ENCODE data around the gene CUL7.
"Not testable (repeated sequence)": the region's sequence is repeated elsewhere in the genome, so short reads cannot be mapped to it uniquely, and the experiment has no call there.

CUL7 gene

GRCh38 chr6:43045371-43045930 is 8.2 kb downstream of the CUL7 start:
- no peak for DNase-seq

- no peak for DNase-seq
Observed at GRCh38 chr6:43043310-43043709, 10.3 kb downstream of the CUL7 start.

GRCh38 chr6:43041475-43041874 is 12.2 kb downstream of the CUL7 start:
- DNase-seq, result not testable (repeated sequence)

GRCh38 chr6:43040542-43041257 is 13.0 kb downstream of the CUL7 start:
- DNase-seq, result no peak

GRCh38 chr6:43038727-43039126 is 14.9 kb downstream of the CUL7 start:
- no peak for DNase-seq

GRCh38 chr6:43037706-43038105 is 15.9 kb downstream of the CUL7 start:
- no peak for DNase-seq

GRCh38 chr6:43037197-43037596 is 16.5 kb downstream of the CUL7 start:
- DNase-seq, result no peak

- no peak for DNase-seq
Observed at GRCh38 chr6:43036712-43037111, 16.9 kb downstream of the CUL7 start.

GRCh38 chr6:43035495-43036194 is 18.0 kb downstream of the CUL7 start:
- no peak for DNase-seq

- no peak for DNase-seq
Observed at GRCh38 chr6:43034190-43034525, 19.5 kb downstream of the CUL7 start.

GRCh38 chr6:43033496-43034189 is 20.0 kb downstream of the CUL7 start:
- DNase-seq, result no peak

GRCh38 chr6:43032326-43032725 is 21.3 kb downstream of the CUL7 start:
- no peak for DNase-seq

- no peak for DNase-seq
Observed at GRCh38 chr6:43029120-43029519, 24.5 kb downstream of the CUL7 start.

- no peak for DNase-seq
Observed at GRCh38 chr6:43026365-43026764, 27.3 kb downstream of the CUL7 start.

- DNase-seq, result no peak
Observed at GRCh38 chr6:43024436-43024835, 29.2 kb downstream of the CUL7 start.

- DNase-seq, result peak; percentile 77
Observed at GRCh38 chr6:43021270-43022047, 32.2 kb downstream of the CUL7 start, which contains the start of gene RRP36. Gene RRP36, plus strand, starts transcription at chr6:43021623. Its CDS starts 32 bp downstream, at chr6:43021655.

GRCh38 chr6:43020847-43021246 is 32.8 kb downstream of the CUL7 start:
- no peak for DNase-seq

- no peak for DNase-seq
Observed at GRCh38 chr6:43020052-43020705, 33.5 kb downstream of the CUL7 start.

- DNase-seq, result no peak
Observed at GRCh38 chr6:43019152-43019551, 34.5 kb downstream of the CUL7 start.

- DNase-seq, result no peak
Observed at GRCh38 chr6:43016943-43017334, 36.7 kb downstream of the CUL7 start.

- DNase-seq, result no peak
Observed at GRCh38 chr6:43016176-43016942, 37.3 kb downstream of the CUL7 start.

Measured in fibroblast of skin of back (primary cell).